ENCODE data around the gene RNF5.

Gene RNF5

DNA sequence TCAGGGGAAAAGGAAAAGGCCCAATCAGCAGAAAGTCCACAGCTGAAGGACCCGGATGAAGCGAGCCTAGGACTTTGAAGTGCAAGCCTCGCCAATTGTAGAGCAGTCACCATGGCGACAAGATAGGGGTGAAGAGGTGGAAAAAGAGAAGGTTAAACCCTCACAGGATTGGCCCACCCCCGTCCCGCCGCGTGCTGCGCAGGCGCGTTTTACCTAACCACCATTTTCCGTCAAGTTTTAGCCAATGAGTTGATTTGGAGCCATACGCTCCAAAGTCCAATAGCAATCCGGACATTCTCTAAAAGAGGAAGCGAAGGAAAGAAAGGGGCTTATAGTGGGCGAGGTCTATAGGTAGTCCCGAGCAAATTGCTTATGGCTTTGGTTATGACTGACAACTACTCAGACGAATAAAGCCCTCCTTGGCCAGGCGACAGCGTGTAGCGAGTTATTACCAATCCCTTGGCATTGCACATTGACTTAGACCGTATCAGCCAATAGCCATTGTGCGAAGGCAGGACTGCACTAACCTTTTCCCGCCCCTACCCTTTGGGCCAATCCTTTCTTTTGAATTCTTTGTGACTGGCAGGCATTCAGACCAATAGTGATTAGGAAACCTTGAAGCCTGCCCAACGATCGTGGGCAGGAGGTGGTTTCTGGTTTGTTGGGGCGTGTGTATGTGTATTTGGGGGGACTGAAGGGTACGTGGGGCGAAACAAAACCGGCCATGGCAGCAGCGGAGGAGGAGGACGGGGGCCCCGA, at the start of gene RNF5:
Gene RNF5 (plus strand): TSS at position 618 of the 759 bp plus-strand sequence. CDS start 107 bp downstream, at position 725.
- H3K27me3 ChIP-seq = no peaks in the 10 kb centered on the region
- H3K4me1 ChIP-seq (ENCODE audit: control insufficient read depth in 1 of 2, insufficient read depth in 1 of 2, low read depth in 1 of 2, low read length in 1 of 2) = peaks cover 44 to 56% of the 10 kb centered on the region in 2 experiments
- H3K36me3 ChIP-seq = peaks cover 27% of the 10 kb centered on the region
- peak within 1 kb of the TSS; percentile 75 to 92 for H3K4me3 ChIP-seq (ENCODE audit: low read depth in 1 of 2, low read length in 1 of 2)
- TF ChIP-seq, protein P1, sequence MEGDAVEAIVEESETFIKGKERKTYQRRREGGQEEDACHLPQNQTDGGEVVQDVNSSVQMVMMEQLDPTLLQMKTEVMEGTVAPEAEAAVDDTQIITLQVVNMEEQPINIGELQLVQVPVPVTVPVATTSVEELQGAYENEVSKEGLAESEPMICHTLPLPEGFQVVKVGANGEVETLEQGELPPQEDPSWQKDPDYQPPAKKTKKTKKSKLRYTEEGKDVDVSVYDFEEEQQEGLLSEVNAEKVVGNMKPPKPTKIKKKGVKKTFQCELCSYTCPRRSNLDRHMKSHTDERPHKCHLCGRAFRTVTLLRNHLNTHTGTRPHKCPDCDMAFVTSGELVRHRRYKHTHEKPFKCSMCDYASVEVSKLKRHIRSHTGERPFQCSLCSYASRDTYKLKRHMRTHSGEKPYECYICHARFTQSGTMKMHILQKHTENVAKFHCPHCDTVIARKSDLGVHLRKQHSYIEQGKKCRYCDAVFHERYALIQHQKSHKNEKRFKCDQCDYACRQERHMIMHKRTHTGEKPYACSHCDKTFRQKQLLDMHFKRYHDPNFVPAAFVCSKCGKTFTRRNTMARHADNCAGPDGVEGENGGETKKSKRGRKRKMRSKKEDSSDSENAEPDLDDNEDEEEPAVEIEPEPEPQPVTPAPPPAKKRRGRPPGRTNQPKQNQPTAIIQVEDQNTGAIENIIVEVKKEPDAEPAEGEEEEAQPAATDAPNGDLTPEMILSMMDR (IDR thresholded peaks at IDR 0.05) = no peak
- no peaks in the 10 kb centered on the region for H3K9me3 ChIP-seq
- peak within 1 kb of the TSS; percentile 97 for H3K27ac ChIP-seq

- H3K27ac ChIP-seq = peak overlapping the region; percentile 88
- TF ChIP-seq, protein P1 (IDR thresholded peaks at IDR 0.05) = no peak
- H3K27me3 ChIP-seq = peaks cover 22% of the 10 kb centered on the region
- H3K4me1 ChIP-seq (ENCODE audit: control insufficient read depth in 1 of 2, insufficient read depth in 1 of 2, low read depth in 1 of 2, low read length in 1 of 2) = peaks cover 27 to 35% of the 10 kb centered on the region in 2 experiments
- H3K4me3 ChIP-seq (ENCODE audit: low read depth in 1 of 2, low read length in 1 of 2) = peak overlapping the region; percentile 90 to 92
- no peaks in the 10 kb centered on the region for H3K9me3 ChIP-seq
- peaks cover 31% of the 10 kb centered on the region for H3K36me3 ChIP-seq
Observed at GRCh38 chr6:32128751-32129296, 49.4 kb upstream of the RNF5 start.

DNA sequence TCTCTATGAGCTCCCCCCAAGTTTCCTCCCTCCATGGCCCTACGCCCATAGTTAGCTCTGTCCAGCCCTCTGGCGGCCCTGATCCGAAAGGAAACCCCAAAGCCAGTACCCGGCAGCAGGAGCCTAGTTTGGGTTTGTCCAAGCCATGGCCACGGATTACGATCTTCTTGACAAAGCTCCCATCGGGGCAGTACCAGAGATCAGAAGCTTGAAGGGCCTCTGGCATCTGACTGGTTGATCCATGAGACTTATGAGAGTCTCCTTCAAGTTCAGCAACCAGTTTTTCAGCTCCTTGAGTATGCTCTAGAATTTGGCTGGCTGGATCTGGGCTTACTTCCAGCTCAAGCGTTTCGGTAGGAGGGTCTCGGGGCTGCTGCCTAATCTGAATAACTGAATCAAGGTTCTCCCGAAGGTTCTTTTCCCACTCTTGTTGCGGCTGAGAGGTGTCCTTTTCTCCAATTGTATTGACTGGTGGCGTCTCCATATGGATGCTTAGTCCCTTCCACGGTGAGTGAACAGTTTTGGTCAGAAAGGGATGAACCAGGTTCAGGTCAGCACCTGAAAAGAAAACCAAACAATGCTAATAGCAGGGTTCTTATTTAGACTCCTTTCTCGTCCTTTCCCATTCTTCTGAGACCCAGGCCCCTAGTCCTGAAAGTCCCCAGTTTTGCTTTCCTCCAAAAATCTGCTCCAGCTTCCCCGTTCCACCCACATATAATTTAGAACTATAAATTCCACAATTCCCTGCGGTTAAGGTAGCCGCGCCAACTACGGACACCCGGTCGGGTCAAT, 48.7 kb upstream of the RNF5 start:
- Histone ChIP-seq H3K4me3 (ENCODE audit: low read depth in 1 of 2, low read length in 1 of 2) (peak overlapping the region; percentile 58 to 70), H3K27ac (peak overlapping the region; percentile 88), H3K9me3 (no peaks in the 10 kb centered on the region), H3K36me3 (peaks cover 24% of the 10 kb centered on the region), H3K4me1 (ENCODE audit: control insufficient read depth in 1 of 2, insufficient read depth in 1 of 2, low read depth in 1 of 2, low read length in 1 of 2) (peaks cover 27 to 35% of the 10 kb centered on the region in 2 experiments), H3K27me3 (peaks cover 28% of the 10 kb centered on the region)
- TF ChIP-seq, protein P1 (IDR thresholded peaks at IDR 0.05) = no peak

DNA sequence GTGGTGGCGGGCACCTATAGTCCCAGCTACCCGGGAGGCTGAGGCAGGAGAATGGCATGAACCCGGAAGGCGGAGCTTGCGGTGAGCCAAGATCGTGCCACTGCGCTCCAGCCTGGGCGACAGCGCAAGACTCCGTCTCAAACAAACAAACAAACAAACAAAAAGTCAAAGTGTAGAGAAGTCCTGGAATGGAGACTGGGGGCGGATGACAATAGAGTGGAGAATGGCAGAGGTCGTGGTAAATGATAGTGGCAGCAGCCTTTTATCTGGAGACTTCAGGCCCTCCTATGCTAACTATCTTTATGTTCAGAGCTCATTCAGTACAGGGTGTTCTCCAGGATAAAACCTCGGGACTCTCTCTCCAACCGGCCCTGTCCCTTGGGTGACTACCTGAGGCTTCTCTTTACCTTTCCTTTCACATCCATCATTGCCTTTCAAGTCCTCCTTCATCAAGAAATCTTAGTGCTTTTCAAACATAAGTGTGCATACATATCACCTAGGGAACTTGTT, 46.7 kb upstream of the RNF5 start:
- no peak overlapping the region for H3K4me3 ChIP-seq (ENCODE audit: low read depth in 1 of 2, low read length in 1 of 2)
- peaks cover 48% of the 10 kb centered on the region for H3K27me3 ChIP-seq
- TF ChIP-seq, protein P1 (IDR thresholded peaks at IDR 0.05) = no peak
- peaks cover 4% of the 10 kb centered on the region for H3K36me3 ChIP-seq
- H3K27ac ChIP-seq = no peak overlapping the region
- no peaks in the 10 kb centered on the region for H3K9me3 ChIP-seq
- peaks cover 27 to 35% of the 10 kb centered on the region in 2 experiments for H3K4me1 ChIP-seq (ENCODE audit: control insufficient read depth in 1 of 2, insufficient read depth in 1 of 2, low read depth in 1 of 2, low read length in 1 of 2)

DNA sequence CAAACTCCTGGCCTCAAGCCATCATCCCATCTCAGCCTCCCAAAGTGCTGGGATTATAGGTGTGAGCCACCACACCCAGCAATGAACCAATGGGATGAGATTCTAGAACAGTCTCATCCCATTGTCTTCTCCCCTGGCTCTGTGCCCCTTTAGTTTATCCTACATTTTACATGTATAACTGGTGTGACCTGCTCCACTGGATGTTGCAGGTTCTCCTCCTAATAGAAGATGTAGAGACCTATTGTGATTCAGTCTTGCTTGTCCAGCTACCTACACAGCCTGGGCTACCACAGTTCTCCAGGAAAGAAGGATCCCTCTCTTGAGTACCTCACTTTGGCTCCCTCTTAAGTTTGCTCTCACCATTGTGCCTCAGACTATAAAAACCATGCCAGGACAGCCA, 46.1 kb upstream of the RNF5 start:
- TF ChIP-seq, protein P1 (IDR thresholded peaks at IDR 0.05) = no peak
- H3K4me3 ChIP-seq (ENCODE audit: low read depth in 1 of 2, low read length in 1 of 2) = no peak overlapping the region
- H3K9me3 ChIP-seq = no peaks in the 10 kb centered on the region
- no peak overlapping the region for H3K27ac ChIP-seq
- peaks cover 23 to 32% of the 10 kb centered on the region in 2 experiments for H3K4me1 ChIP-seq (ENCODE audit: control insufficient read depth in 1 of 2, insufficient read depth in 1 of 2, low read depth in 1 of 2, low read length in 1 of 2)
- H3K27me3 ChIP-seq = peaks cover 48% of the 10 kb centered on the region
- H3K36me3 ChIP-seq = no peaks in the 10 kb centered on the region
